Neural cell (in vitro differentiated cells): ENCODE results near the gene PLXNB1.

Experiments used
- CTCF ChIP-seq: fragments of 450-650 bp; IDR thresholded peaks from 2 replicates; pipeline ENCODE4 v1.5.1; 2014; ENCODE audit warnings: antibody characterized with exemption, mild to moderate bottlenecking, moderate library complexity; ENCODE audit not compliant: poor library complexity, severe bottlenecking
- MXI1 ChIP-seq: fragments of 450-650 bp; conservative IDR thresholded peaks from 2 replicates; pipeline ENCODE4 v1.6.1; 2014; ENCODE audit warnings: antibody characterized with exemption, mild to moderate bottlenecking; ENCODE audit not compliant: poor library complexity, severe bottlenecking

- TF ChIP-seq CTCF (no peak), MXI1 (no peak)
These were observed 19.5 kb downstream of the PLXNB1 start for GRCh38 chr3:48410205-48411040.
